HG03066 (cell line): ENCODE results near the gene BCL7C.
"Not testable (repeated sequence)": the region's sequence is repeated elsewhere in the genome, so short reads cannot be mapped to it uniquely, and the experiment has no call there.

Experiments
- ATAC-seq: cut with Tn5 transposase; IDR thresholded peaks from one replicate; pipeline ENCODE4 v1.9.1; 2021; ENCODE audit warnings: low read depth; ENCODE audit not compliant: unreplicated experiment

BCL7C gene

GRCh38 chr16:30893744-30894539, at the start of gene BCL7C:
Gene BCL7C, minus strand, starts transcription at chr16:30894077. Its CDS starts 133 bp downstream, at chr16:30893944.
- ATAC-seq = peak; percentile 72

- no peak for ATAC-seq
Measured at GRCh38 chr16:30942426-30942806, 48.5 kb upstream of the BCL7C start.

- ATAC-seq = peak; percentile 91
Measured at GRCh38 chr16:30941600-30942425, 47.9 kb upstream of the BCL7C start.

- not testable (repeated sequence) for ATAC-seq
Measured at GRCh38 chr16:30939571-30939970, 45.7 kb upstream of the BCL7C start.

- no peak for ATAC-seq
Measured at GRCh38 chr16:30937692-30938091, 43.8 kb upstream of the BCL7C start.

GRCh38 chr16:30934827-30935557, 41.1 kb upstream of the BCL7C start:
- ATAC-seq = no peak

- ATAC-seq = no peak
Measured at GRCh38 chr16:30931068-30931650, 37.3 kb upstream of the BCL7C start.

GRCh38 chr16:30930160-30930571, 36.3 kb upstream of the BCL7C start:
- no peak for ATAC-seq

GRCh38 chr16:30929167-30929566, 35.3 kb upstream of the BCL7C start:
- ATAC-seq = no peak

GRCh38 chr16:30928390-30928789, 34.5 kb upstream of the BCL7C start:
- no peak for ATAC-seq

- no peak for ATAC-seq
Measured at GRCh38 chr16:30927789-30928378, 34.0 kb upstream of the BCL7C start.

GRCh38 chr16:30926937-30927788, 33.3 kb upstream of the BCL7C start:
- no peak for ATAC-seq

GRCh38 chr16:30925995-30926811, 32.3 kb upstream of the BCL7C start:
- ATAC-seq = no peak

GRCh38 chr16:30925632-30925987, 31.7 kb upstream of the BCL7C start:
- no peak for ATAC-seq

- ATAC-seq = no peak
Measured at GRCh38 chr16:30924913-30925631, 31.2 kb upstream of the BCL7C start.

- ATAC-seq = no peak
Measured at GRCh38 chr16:30924076-30924912, 30.4 kb upstream of the BCL7C start.

- no peak for ATAC-seq
Measured at GRCh38 chr16:30923554-30924075, 29.7 kb upstream of the BCL7C start, which contains the start of gene FBXL19. Gene FBXL19, plus strand, starts transcription at chr16:30923572. Its CDS starts 2,183 bp downstream, at chr16:30925755.
